Measurements from ENCODE around the gene AP3S2.
"Not testable (repeated sequence)": the region's sequence is repeated elsewhere in the genome, so short reads cannot be mapped to it uniquely, and the experiment has no call there.

AP3S2 gene

GRCh38 chr15:89893696-89894447, at the start of gene AP3S2:
Gene AP3S2, minus strand, starts transcription at chr15:89893994. Its CDS starts 45 bp downstream, at chr15:89893949.
- peak; percentile 87 for DNase-seq

- no peak for DNase-seq
These were observed 46.1 kb upstream of the AP3S2 start for GRCh38 chr15:89939910-89940309.

GRCh38 chr15:89939377-89939776, 45.6 kb upstream of the AP3S2 start:
- DNase-seq, result not testable (repeated sequence)

GRCh38 chr15:89937365-89938350, 43.9 kb upstream of the AP3S2 start:
- DNase-seq, result peak; percentile 83

GRCh38 chr15:89936786-89937265, 43.0 kb upstream of the AP3S2 start:
- DNase-seq, result no peak

- DNase-seq, result peak; percentile 92
These were observed 42.4 kb upstream of the AP3S2 start for GRCh38 chr15:89936051-89936785.

- DNase-seq, result no peak
These were observed 39.1 kb upstream of the AP3S2 start for GRCh38 chr15:89932880-89933279.

- no peak for DNase-seq
These were observed 34.6 kb upstream of the AP3S2 start for GRCh38 chr15:89928421-89928820.

GRCh38 chr15:89926158-89926557, 32.4 kb upstream of the AP3S2 start:
- no peak for DNase-seq

GRCh38 chr15:89917442-89918101, 23.8 kb upstream of the AP3S2 start:
- DNase-seq, result no peak

GRCh38 chr15:89916660-89917059, 22.9 kb upstream of the AP3S2 start:
- no peak for DNase-seq

- DNase-seq, result no peak
These were observed 19.0 kb upstream of the AP3S2 start, which contains the start of gene ARPIN for GRCh38 chr15:89912674-89913396. Gene ARPIN, minus strand, starts transcription at chr15:89912952. Its CDS starts 117 bp downstream, at chr15:89912835.

- no peak for DNase-seq
These were observed 18.4 kb upstream of the AP3S2 start for GRCh38 chr15:89912145-89912673.

- DNase-seq, result peak; percentile 27
These were observed 17.3 kb upstream of the AP3S2 start for GRCh38 chr15:89910891-89911626.

- DNase-seq, result no peak
These were observed 15.8 kb upstream of the AP3S2 start for GRCh38 chr15:89909611-89910010.

GRCh38 chr15:89908226-89908625, 14.4 kb upstream of the AP3S2 start:
- DNase-seq, result no peak

GRCh38 chr15:89907289-89907688, 13.5 kb upstream of the AP3S2 start:
- no peak for DNase-seq

GRCh38 chr15:89905846-89906378, 12.1 kb upstream of the AP3S2 start:
- DNase-seq, result no peak

GRCh38 chr15:89904519-89904918, 10.7 kb upstream of the AP3S2 start:
- DNase-seq, result no peak

GRCh38 chr15:89903858-89904130, 10.0 kb upstream of the AP3S2 start:
- no peak for DNase-seq

Measured in GDM1 (cell line).